HG03159 (cell line): ENCODE data around the gene GALNT12.

ENCODE experiments used
- ATAC-seq: cut with Tn5 transposase; IDR thresholded peaks from one replicate; pipeline ENCODE4 v1.9.1; 2021; ENCODE audit warnings: mild to moderate bottlenecking, moderate library complexity; ENCODE audit not compliant: unreplicated experiment

Gene GALNT12

DNA sequence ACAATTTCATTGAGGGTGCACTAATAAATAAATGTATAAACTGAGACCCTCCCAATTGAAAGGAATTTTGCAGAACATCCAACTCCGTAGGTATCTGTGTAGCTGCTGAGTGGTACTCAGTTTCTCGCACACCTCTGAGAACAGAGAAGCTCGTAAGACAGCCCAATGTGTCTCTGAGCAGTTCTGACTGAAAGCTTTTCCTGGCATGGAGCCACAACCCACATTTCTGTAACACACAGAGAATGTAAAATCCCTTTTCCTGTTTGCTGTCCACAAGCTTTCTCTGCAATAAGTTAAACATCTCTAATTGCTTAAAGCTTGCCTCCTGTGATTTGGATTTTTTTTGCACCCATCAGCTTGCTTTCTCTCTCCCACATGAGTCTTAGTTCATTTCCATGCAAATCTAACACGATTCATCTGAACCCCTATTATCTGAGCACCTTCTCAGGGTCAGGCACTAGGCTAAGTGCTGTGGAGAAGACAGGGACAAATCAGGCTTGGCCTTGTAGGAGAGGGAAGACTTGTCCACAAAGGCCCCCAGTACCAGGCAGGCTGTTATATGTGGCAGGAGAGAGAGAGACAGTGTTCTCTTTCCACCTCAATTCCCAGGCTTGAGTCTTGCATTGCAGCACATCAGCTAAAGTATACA lies 92.1 kb downstream of the GALNT12 start:
- ATAC-seq = no peak
